GM23248 (cell line): Measurements from ENCODE around the gene ASMT. TPM values are rescaled to one million over a fixed set of nuclear protein-coding genes. Genes with fewer than 3 reads are reported as not detected.

ENCODE experiments used
- DNase-seq: peaks from one replicate; pipeline ENCODE4 v3.0.0-alpha.2; 2015
- H2AFZ ChIP-seq: fragments of 200-600 bp; sonication (generic); 2 replicates; pipeline ENCODE4 v1.6.1; 2016; ENCODE audit warnings: antibody characterized with exemption
- H3F3A ChIP-seq: fragments of 200-600 bp; sonication (generic); 2 replicates; pipeline ENCODE4 v1.6.1; 2016; ENCODE audit warnings: mild to moderate bottlenecking, antibody characterized with exemption, mixed run types; ENCODE audit not compliant: insufficient read depth
- H3K27ac ChIP-seq: fragments of 200-600 bp; sonication (generic); 2 replicates; pipeline ENCODE4 v1.5.1; 2016; ENCODE audit warnings: mild to moderate bottlenecking
- H3K27me3 ChIP-seq: fragments of 200-600 bp; sonication (generic); replicated peaks from 2 replicates; pipeline ENCODE4 v1.6.1; 2016; ENCODE audit warnings: mild to moderate bottlenecking; ENCODE audit not compliant: insufficient read depth
- H3K36me3 ChIP-seq: fragments of 200-600 bp; sonication (generic); 2 replicates; pipeline ENCODE4 v1.6.1; 2016; ENCODE audit warnings: low read depth, mild to moderate bottlenecking
- H3K4me1 ChIP-seq: fragments of 200-600 bp; sonication (generic); 2 replicates; pipeline ENCODE4 v1.6.1; 2016; ENCODE audit warnings: mild to moderate bottlenecking; ENCODE audit not compliant: insufficient read depth
- H3K4me2 ChIP-seq: fragments of 200-600 bp; sonication (generic); one replicate; pipeline ENCODE4 v1.6.1; 2016; ENCODE audit warnings: mild to moderate bottlenecking; ENCODE audit not compliant: unreplicated experiment
- H3K4me3 ChIP-seq: fragments of 200-600 bp; sonication (generic); 2 replicates; pipeline ENCODE4 v1.5.1; 2016; ENCODE audit warnings: mild to moderate bottlenecking
- H3K79me2 ChIP-seq: fragments of 200-600 bp; sonication (generic); 2 replicates; pipeline ENCODE4 v1.6.1; 2016; ENCODE audit warnings: mild to moderate bottlenecking; ENCODE audit not compliant: insufficient read depth
- H3K9ac ChIP-seq: fragments of 200-600 bp; sonication (generic); 2 replicates; pipeline ENCODE4 v1.6.1; 2016; ENCODE audit warnings: mild to moderate bottlenecking
- H3K9me2 ChIP-seq: fragments of 200-600 bp; sonication (generic); 2 replicates; pipeline ENCODE4 v1.6.1; 2016; ENCODE audit warnings: mixed run types, mild to moderate bottlenecking, moderate library complexity; ENCODE audit not compliant: insufficient read depth
- H3K9me3 ChIP-seq: fragments of 200-600 bp; sonication (generic); one replicate; pipeline ENCODE4 v1.6.1; 2017; ENCODE audit warnings: low read depth
- H4K20me1 ChIP-seq: fragments of 200-600 bp; sonication (generic); 2 replicates; pipeline ENCODE4 v1.6.0; 2016; ENCODE audit not compliant: insufficient read depth
- EZH2 ChIP-seq: fragments of 200-600 bp; sonication (generic); IDR thresholded peaks from 2 replicates; pipeline ENCODE4 v1.6.1; 2018; ENCODE audit warnings: antibody characterized with exemption, mild to moderate bottlenecking; ENCODE audit not compliant: insufficient read depth, poor library complexity, severe bottlenecking
- EZH2phosphoT487 ChIP-seq: fragments of 200-600 bp; sonication (generic); IDR thresholded peaks from 2 replicates; pipeline ENCODE4 v1.6.1; 2018; ENCODE audit warnings: antibody characterized with exemption, moderate library complexity, mild to moderate bottlenecking, low read depth; ENCODE audit not compliant: insufficient read depth
- WGBS, 2 experiments: methylation state at CpG; one replicate each; pipeline ENCODE4 v1.1.6; 2015 to 2017; ENCODE audit warnings: low lambda C conversion rate in 2 of 2, low coverage in 1 of 2; ENCODE audit errors: missing lambda C conversion rate in 2 of 2; 5-methylcytosine and 5-hydroxymethylcytosine counted together
- in situ Hi-C: fragments of 300-500 bp; cut with MboI; formaldehyde crosslinking; loops from 2 replicates; pipeline ENCODE4 v1.15.0; 2020
- polyA plus RNA-seq: library from polyadenylated mRNA; unstranded; fragments of >200 nt; fragmentation: Nextera tagmentation; extraction: Ambion mirVana; gene quantifications from 2 replicates; pipeline ENCODE4 v1.2.1, GENCODE V29; 2016
- total RNA-seq: library from RNA; depleted of rRNA; stranded (reverse); fragments of >200 nt; shearing (Covaris generic); gene quantifications from 2 replicates; pipeline ENCODE4 v1.2.3, GENCODE V29; 2014

The ASMT gene
- total and polyA plus RNA-seq, 2 experiments from 2014 or later = not detected

DNA sequence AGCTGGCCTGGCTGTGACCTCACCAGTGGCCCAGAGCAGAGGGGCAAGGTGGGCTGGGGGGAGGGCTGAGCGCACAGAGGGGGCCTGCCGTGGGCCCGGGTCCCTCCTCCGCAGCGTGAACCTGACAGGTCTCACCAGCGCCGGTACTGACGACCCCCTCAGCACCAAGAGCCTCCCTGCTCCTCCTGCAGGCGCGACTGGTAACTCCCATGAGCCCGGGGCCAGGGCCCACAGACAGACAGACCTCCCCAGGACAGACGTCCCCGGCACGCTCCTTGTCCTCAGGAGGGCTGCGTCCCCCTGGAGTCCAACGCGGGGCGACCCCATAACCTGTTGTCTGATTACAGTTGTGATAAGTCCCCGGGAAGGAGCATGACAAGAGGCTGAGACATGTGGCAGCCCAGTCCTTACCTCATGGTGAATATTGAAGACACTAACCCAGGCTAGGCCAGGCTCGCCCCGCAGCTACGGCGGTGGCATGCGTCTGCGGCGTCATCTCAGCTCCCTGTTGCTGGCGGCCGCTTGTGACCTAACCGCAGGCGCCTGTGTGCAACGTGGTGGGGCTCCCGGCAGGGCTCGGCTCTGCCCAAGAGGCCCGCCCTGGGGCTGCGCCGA is 15.0 kb upstream of the ASMT start:
- peaks cover 67% of the 10 kb centered on the region for H3K79me2 ChIP-seq
- DNase-seq = no peak
- no peak overlapping the region for H3K4me2 ChIP-seq
- no peaks in the 10 kb centered on the region for H3K27me3 ChIP-seq
- H3K9me2 ChIP-seq = no peaks in the 10 kb centered on the region
- WGBS, 2 experiments = 98 to 99% methylated on average over 28 to 34 of the region's 36 CpGs
- no peak overlapping the region for H3K9ac ChIP-seq
- H2AFZ ChIP-seq = no peak overlapping the region
- no peak overlapping the region for H3K27ac ChIP-seq
- peaks cover 20% of the 10 kb centered on the region for H3K36me3 ChIP-seq
- H3F3A ChIP-seq = no peaks in the 10 kb centered on the region
- H3K4me1 ChIP-seq = no peaks in the 10 kb centered on the region
- H3K4me3 ChIP-seq = no peak overlapping the region
- H4K20me1 ChIP-seq = no peaks in the 10 kb centered on the region
- in situ Hi-C loops = no loop called here
- TF ChIP-seq EZH2 = no peak
- no peak for TF ChIP-seq EZH2phosphoT487
- no peaks in the 10 kb centered on the region for H3K9me3 ChIP-seq

DNA sequence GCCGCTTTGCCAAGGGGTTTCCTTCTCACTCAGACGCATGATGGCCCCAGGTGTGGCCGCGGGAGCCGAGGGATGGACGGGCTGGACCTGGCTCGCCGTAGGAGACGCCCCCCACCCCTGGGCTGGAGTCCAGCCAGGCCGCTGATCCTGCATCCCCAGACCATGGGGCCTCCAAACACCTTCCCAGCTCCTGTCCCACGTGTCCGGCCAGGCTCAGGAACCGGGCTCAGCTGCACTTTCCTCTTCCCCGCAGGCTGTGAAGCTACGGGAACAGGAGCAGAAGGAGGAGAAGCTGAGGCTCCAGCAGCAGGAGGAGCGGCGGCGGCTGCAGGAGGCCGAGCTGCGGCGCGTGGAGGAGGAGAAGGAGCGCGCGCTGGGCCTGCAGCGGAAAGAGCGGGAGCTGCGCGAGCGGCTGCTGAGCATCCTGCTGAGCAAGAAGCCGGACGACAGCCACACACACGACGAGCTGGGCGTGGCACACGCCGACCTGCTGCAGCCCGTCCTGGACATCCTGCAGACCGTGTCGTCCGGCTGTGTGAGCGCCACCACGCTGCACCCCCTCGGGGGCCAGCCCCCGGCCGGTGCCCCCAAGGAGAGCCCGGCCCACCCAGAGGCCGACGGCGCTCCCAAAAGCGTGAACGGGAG is 14.3 kb upstream of the ASMT start:
- Histone ChIP-seq H3F3A (no peaks in the 10 kb centered on the region), H3K4me3 (no peak overlapping the region), H2AFZ (no peak overlapping the region), H4K20me1 (no peaks in the 10 kb centered on the region), H3K9ac (no peak overlapping the region), H3K9me3 (no peaks in the 10 kb centered on the region), H3K27ac (no peak overlapping the region), H3K4me1 (no peaks in the 10 kb centered on the region), H3K27me3 (no peaks in the 10 kb centered on the region), H3K9me2 (no peaks in the 10 kb centered on the region), H3K36me3 (peaks cover 17% of the 10 kb centered on the region), H3K4me2 (no peak overlapping the region), H3K79me2 (peaks cover 60% of the 10 kb centered on the region)
- DNase-seq = no peak
- in situ Hi-C loops = no loop called here
- WGBS, 2 experiments = 97 to 98% methylated on average over 39 to 50 of the region's 52 CpGs
- TF ChIP-seq EZH2 = no peak
- no peak for TF ChIP-seq EZH2phosphoT487

DNA sequence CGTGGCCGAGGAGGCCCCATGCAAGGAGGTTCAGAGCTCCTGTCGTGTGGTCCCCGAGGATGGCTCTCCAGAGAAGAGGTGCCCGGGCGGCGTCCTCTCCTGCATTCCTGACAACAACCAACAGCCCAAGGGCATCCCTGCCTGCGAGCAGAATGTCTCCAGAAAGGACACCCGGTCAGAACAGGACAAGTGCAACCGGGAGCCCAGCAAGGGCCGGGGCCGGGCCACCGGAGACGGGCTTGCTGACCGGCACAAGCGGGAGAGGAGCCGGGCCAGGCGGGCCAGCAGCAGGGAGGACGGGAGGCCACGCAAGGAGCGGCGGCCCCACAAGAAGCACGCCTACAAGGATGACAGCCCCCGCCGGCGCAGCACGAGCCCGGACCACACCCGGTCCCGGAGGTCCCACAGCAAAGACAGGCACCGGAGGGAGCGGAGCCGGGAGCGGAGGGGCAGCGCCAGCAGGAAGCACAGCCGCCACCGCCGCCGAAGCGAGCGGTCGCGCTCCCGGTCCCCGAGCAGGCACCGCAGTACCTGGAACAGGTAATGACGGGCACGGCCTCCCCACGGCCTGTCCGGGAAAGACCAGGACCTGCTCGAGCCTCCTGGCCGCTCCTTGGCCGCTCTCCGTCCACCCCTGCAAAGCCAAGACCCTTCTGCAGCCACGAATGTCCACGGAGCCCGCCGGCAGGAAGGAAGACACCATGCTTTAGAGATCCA is 13.7 kb upstream of the ASMT start:
- H3K9ac ChIP-seq = no peak overlapping the region
- H4K20me1 ChIP-seq = no peaks in the 10 kb centered on the region
- H2AFZ ChIP-seq = no peak overlapping the region
- no peaks in the 10 kb centered on the region for H3K27me3 ChIP-seq
- H3K4me3 ChIP-seq = no peak overlapping the region
- H3K27ac ChIP-seq = no peak overlapping the region
- peaks cover 53% of the 10 kb centered on the region for H3K79me2 ChIP-seq
- no peaks in the 10 kb centered on the region for H3F3A ChIP-seq
- H3K4me1 ChIP-seq = no peaks in the 10 kb centered on the region
- in situ Hi-C loops = no loop called here
- H3K4me2 ChIP-seq = no peak overlapping the region
- H3K9me3 ChIP-seq = no peaks in the 10 kb centered on the region
- H3K9me2 ChIP-seq = no peaks in the 10 kb centered on the region
- H3K36me3 ChIP-seq = peaks cover 13% of the 10 kb centered on the region
- TF ChIP-seq EZH2phosphoT487 = no peak
- TF ChIP-seq EZH2 = no peak
- DNase-seq = no peak
- WGBS, 2 experiments = 98 to 100% methylated on average over 35 to 58 of the region's 58 CpGs

GRCh38 chrX:1601768-1602085 is 13.1 kb upstream of the ASMT start:
- in situ Hi-C loops = no loop called here
- peaks cover 48% of the 10 kb centered on the region for H3K79me2 ChIP-seq
- no peak overlapping the region for H3K27ac ChIP-seq
- H3F3A ChIP-seq = no peaks in the 10 kb centered on the region
- H3K9ac ChIP-seq = no peak overlapping the region
- H3K36me3 ChIP-seq = peaks cover 13% of the 10 kb centered on the region
- H3K4me3 ChIP-seq = no peak overlapping the region
- WGBS, 2 experiments = 97 to 99% methylated on average over 15 of the region's 15 CpGs
- TF ChIP-seq EZH2 = no peak
- no peak for TF ChIP-seq EZH2phosphoT487
- no peak for DNase-seq
- no peaks in the 10 kb centered on the region for H3K9me3 ChIP-seq
- no peaks in the 10 kb centered on the region for H3K9me2 ChIP-seq
- H3K4me2 ChIP-seq = no peak overlapping the region
- H4K20me1 ChIP-seq = no peaks in the 10 kb centered on the region
- H3K4me1 ChIP-seq = no peaks in the 10 kb centered on the region
- no peak overlapping the region for H2AFZ ChIP-seq
- no peaks in the 10 kb centered on the region for H3K27me3 ChIP-seq
